T-helper 22 cell (primary cell): Measurements from ENCODE around the gene TSPAN18.

ENCODE experiments used
- DNase-seq: peaks from one replicate; pipeline ENCODE4 v3.0.0-alpha.2; 2020; ENCODE audit warnings: low read depth

The TSPAN18 gene

GRCh38 chr11:44777209-44778194, 50.7 kb downstream of the TSPAN18 start:
- DNase-seq = no peak

GRCh38 chr11:44778195-44779100, 51.7 kb downstream of the TSPAN18 start:
- DNase-seq = no peak

- DNase-seq = no peak
Measured at GRCh38 chr11:44779736-44780520, 53.2 kb downstream of the TSPAN18 start.

GRCh38 chr11:44780940-44781631, 54.3 kb downstream of the TSPAN18 start:
- no peak for DNase-seq

- no peak for DNase-seq
Measured at GRCh38 chr11:44781655-44782054, 54.9 kb downstream of the TSPAN18 start.

GRCh38 chr11:44782478-44782877, 55.7 kb downstream of the TSPAN18 start:
- no peak for DNase-seq

GRCh38 chr11:44784436-44784760, 57.6 kb downstream of the TSPAN18 start:
- DNase-seq = no peak

- DNase-seq = no peak
Measured at GRCh38 chr11:44784851-44785250, 58.1 kb downstream of the TSPAN18 start.

- DNase-seq = no peak
Measured at GRCh38 chr11:44785856-44786607, 59.3 kb downstream of the TSPAN18 start.

GRCh38 chr11:44787070-44787469, 60.3 kb downstream of the TSPAN18 start:
- no peak for DNase-seq

GRCh38 chr11:44787981-44788380, 61.2 kb downstream of the TSPAN18 start:
- no peak for DNase-seq

- no peak for DNase-seq
Measured at GRCh38 chr11:44788536-44789261, 61.9 kb downstream of the TSPAN18 start.

GRCh38 chr11:44789496-44789895, 62.7 kb downstream of the TSPAN18 start:
- no peak for DNase-seq

- no peak for DNase-seq
Measured at GRCh38 chr11:44790211-44790610, 63.4 kb downstream of the TSPAN18 start.

GRCh38 chr11:44791316-44791925, 64.7 kb downstream of the TSPAN18 start:
- no peak for DNase-seq

- no peak for DNase-seq
Measured at GRCh38 chr11:44792171-44792570, 65.4 kb downstream of the TSPAN18 start.

GRCh38 chr11:44793350-44794090, 66.8 kb downstream of the TSPAN18 start:
- no peak for DNase-seq

- DNase-seq = no peak
Measured at GRCh38 chr11:44795803-44796535, 69.2 kb downstream of the TSPAN18 start.
